Hepatocyte (in vitro differentiated cells): ENCODE measurements around the gene SH3RF3. TPM values are rescaled to one million over a fixed set of nuclear protein-coding genes. Genes with fewer than 3 reads are reported as not detected.

ENCODE experiments used
- DNase-seq: peaks from one replicate; pipeline ENCODE4 v3.0.0-alpha.2; 2016; ENCODE audit warnings: low spot score
- H2AFZ ChIP-seq: fragments of 200-600 bp; sonication (generic); 2 replicates; pipeline ENCODE4 v1.6.0; 2016; ENCODE audit warnings: antibody characterized with exemption, mild to moderate bottlenecking
- H3K27ac ChIP-seq: fragments of 200-600 bp; sonication (generic); 2 replicates; pipeline ENCODE4 v1.5.1; 2016; ENCODE audit warnings: mild to moderate bottlenecking
- H3K27me3 ChIP-seq: fragments of 200-600 bp; sonication (generic); 2 replicates; pipeline ENCODE4 v1.6.1; 2016
- H3K36me3 ChIP-seq: fragments of 200-600 bp; sonication (generic); replicated peaks from 2 replicates; pipeline ENCODE4 v1.5.1; 2016; ENCODE audit warnings: low read depth; ENCODE audit not compliant: insufficient read depth
- H3K4me1 ChIP-seq: fragments of 200-600 bp; sonication (generic); 2 replicates; pipeline ENCODE4 v1.5.1; 2016; ENCODE audit warnings: mild to moderate bottlenecking, moderate library complexity; ENCODE audit not compliant: insufficient read depth
- H3K4me2 ChIP-seq: fragments of 200-600 bp; sonication (generic); 2 replicates; pipeline ENCODE4 v1.6.0; 2016
- H3K4me3 ChIP-seq: fragments of 200-600 bp; sonication (generic); 2 replicates; pipeline ENCODE4 v1.5.1; 2016; ENCODE audit warnings: mild to moderate bottlenecking
- H3K79me2 ChIP-seq: fragments of 200-600 bp; sonication (generic); 2 replicates; pipeline ENCODE4 v1.6.0; 2017; ENCODE audit warnings: mild to moderate bottlenecking
- H3K9me2 ChIP-seq: fragments of 200-600 bp; sonication (generic); replicated peaks from 2 replicates; pipeline ENCODE4 v1.6.0; 2017; ENCODE audit warnings: mild to moderate bottlenecking; ENCODE audit not compliant: insufficient read depth
- H3K9me3 ChIP-seq: fragments of 200-600 bp; sonication (generic); 2 replicates; pipeline ENCODE4 v1.5.1; 2016; ENCODE audit warnings: low read depth, mild to moderate bottlenecking
- H4K20me1 ChIP-seq: fragments of 200-600 bp; sonication (generic); 2 replicates; pipeline ENCODE4 v1.6.0; 2016; ENCODE audit warnings: mild to moderate bottlenecking; ENCODE audit not compliant: insufficient read depth, poor library complexity, severe bottlenecking
- EZH2 ChIP-seq: fragments of 200-600 bp; sonication (generic); IDR thresholded peaks from 2 replicates; pipeline ENCODE4 v1.6.1; 2016; ENCODE audit warnings: antibody characterized with exemption, mild to moderate bottlenecking, borderline replicate concordance
- EZH2phosphoT487 ChIP-seq: fragments of 200-600 bp; sonication (generic); IDR thresholded peaks from one replicate; pipeline ENCODE4 v1.6.1; 2018; ENCODE audit warnings: antibody characterized with exemption, mild to moderate bottlenecking, low read depth, moderate library complexity; ENCODE audit not compliant: unreplicated experiment, severe bottlenecking
- whole genome bisulfite sequencing: methylation state at CpG from one replicate; pipeline ENCODE4 v1.1.6; 2016; ENCODE audit warnings: low lambda C conversion rate; ENCODE audit errors: missing lambda C conversion rate; 5-methylcytosine and 5-hydroxymethylcytosine counted together
- polyA plus RNA-seq: library from polyadenylated mRNA; unstranded; fragments of >200 nt; fragmentation: Nextera tagmentation; extraction: Ambion mirVana; gene quantifications from 2 replicates; pipeline ENCODE4 v1.2.1, GENCODE V29; 2016
- total RNA-seq: library from RNA; depleted of rRNA; stranded (reverse); fragments of >200 nt; gene quantifications from 2 replicates; pipeline ENCODE4 v1.2.3, GENCODE V29; 2014
- TF ChIP-seq, protein P1 (sequence below): fragments of 200-600 bp; sonication (generic); IDR thresholded peaks from 2 replicates; pipeline ENCODE4 v1.5.1; 2016; ENCODE audit warnings: antibody characterized with exemption, mild to moderate bottlenecking; ENCODE audit not compliant: poor library complexity

The SH3RF3 gene
- total and polyA plus RNA-seq, 2 experiments from 2014 or later, result 1.9 to 2.1 TPM

DNA sequence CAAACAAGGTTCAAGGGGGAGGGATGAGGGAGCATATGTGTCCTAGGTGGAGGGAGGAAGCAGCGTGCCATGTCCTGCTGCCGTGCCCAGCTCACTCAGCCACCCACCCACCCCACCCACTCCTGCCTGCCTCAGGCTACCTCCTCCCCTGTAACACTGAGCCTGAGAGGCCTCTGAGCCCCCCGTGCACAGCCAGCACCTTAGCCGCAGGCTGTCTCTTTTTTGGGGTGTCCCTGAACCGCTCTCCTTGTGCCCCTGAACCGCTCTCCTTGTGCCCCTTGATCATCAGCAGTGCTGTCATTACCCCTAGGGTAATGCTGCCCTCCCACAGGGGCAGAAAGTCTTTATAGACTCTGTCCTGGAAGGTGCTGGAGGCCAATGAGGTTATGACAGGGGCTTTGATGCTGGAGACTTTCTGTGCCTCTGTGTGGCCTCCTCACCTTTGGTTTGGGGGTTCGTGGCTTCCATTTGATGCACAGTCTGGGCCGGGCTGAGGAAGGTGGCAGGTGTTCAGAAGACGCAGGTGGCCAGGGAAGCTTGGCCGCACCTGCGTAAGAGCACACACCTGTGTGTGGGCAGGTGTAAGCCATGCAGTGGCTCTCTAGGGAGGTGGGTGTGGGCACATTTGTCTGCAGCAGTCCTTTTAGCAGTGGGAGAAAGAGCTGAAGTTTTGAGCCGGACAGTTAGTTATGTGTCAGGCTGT lies 344.8 kb downstream of the SH3RF3 start:
- Histone ChIP-seq H4K20me1 (no peaks in the 10 kb centered on the region), H3K79me2 (no peaks in the 10 kb centered on the region), H3K27me3 (no peaks in the 10 kb centered on the region), H3K4me2 (no peak overlapping the region), H3K27ac (no peak overlapping the region), H3K4me3 (no peak overlapping the region), H3K36me3 (no peaks in the 10 kb centered on the region), H3K9me2 (no peaks in the 10 kb centered on the region), H3K9me3 (no peaks in the 10 kb centered on the region), H2AFZ (no peak overlapping the region), H3K4me1 (peaks cover 14% of the 10 kb centered on the region)
- no peak for DNase-seq
- TF ChIP-seq, protein P1, sequence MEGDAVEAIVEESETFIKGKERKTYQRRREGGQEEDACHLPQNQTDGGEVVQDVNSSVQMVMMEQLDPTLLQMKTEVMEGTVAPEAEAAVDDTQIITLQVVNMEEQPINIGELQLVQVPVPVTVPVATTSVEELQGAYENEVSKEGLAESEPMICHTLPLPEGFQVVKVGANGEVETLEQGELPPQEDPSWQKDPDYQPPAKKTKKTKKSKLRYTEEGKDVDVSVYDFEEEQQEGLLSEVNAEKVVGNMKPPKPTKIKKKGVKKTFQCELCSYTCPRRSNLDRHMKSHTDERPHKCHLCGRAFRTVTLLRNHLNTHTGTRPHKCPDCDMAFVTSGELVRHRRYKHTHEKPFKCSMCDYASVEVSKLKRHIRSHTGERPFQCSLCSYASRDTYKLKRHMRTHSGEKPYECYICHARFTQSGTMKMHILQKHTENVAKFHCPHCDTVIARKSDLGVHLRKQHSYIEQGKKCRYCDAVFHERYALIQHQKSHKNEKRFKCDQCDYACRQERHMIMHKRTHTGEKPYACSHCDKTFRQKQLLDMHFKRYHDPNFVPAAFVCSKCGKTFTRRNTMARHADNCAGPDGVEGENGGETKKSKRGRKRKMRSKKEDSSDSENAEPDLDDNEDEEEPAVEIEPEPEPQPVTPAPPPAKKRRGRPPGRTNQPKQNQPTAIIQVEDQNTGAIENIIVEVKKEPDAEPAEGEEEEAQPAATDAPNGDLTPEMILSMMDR, result no peak
- no peak for TF ChIP-seq EZH2phosphoT487
- no peak for TF ChIP-seq EZH2
- WGBS, result 94% methylated on average over 11 of the region's 12 CpGs

DNA sequence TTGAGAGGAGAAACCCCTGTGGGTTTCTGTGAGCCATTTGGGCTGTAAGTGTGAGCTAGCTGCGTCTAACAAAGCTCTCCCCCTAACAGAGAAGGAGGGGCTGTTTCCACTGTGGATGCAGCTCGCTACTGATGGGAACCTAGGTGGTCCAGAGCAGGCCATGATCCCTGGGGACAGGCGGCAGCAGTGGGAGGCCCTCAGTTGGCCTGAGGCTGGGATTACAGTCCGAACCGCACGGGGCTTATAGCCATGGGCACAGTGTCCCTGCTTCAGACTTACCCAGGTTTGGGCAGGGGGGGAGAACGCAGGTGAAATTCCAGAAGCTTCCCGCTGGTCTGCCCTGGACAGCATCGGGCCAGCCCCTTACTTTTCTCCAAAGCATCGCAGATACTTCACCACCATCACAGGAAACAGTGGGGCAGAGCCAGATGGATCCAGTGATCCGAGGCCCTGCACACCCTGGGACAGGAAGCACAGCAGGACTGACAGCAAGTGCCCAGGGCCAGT lies 345.4 kb downstream of the SH3RF3 start:
- Histone ChIP-seq H4K20me1 (no peaks in the 10 kb centered on the region), H2AFZ (no peak overlapping the region), H3K4me3 (no peak overlapping the region), H3K27me3 (no peaks in the 10 kb centered on the region), H3K36me3 (no peaks in the 10 kb centered on the region), H3K27ac (no peak overlapping the region), H3K4me2 (no peak overlapping the region), H3K79me2 (no peaks in the 10 kb centered on the region), H3K9me2 (no peaks in the 10 kb centered on the region), H3K4me1 (peaks cover 14% of the 10 kb centered on the region), H3K9me3 (no peaks in the 10 kb centered on the region)
- DNase-seq, result no peak
- TF ChIP-seq EZH2 (no peak), EZH2phosphoT487 (no peak)
- TF ChIP-seq, protein P1, result no peak
- 81% methylated on average over 11 of the region's 11 CpGs for WGBS

DNA sequence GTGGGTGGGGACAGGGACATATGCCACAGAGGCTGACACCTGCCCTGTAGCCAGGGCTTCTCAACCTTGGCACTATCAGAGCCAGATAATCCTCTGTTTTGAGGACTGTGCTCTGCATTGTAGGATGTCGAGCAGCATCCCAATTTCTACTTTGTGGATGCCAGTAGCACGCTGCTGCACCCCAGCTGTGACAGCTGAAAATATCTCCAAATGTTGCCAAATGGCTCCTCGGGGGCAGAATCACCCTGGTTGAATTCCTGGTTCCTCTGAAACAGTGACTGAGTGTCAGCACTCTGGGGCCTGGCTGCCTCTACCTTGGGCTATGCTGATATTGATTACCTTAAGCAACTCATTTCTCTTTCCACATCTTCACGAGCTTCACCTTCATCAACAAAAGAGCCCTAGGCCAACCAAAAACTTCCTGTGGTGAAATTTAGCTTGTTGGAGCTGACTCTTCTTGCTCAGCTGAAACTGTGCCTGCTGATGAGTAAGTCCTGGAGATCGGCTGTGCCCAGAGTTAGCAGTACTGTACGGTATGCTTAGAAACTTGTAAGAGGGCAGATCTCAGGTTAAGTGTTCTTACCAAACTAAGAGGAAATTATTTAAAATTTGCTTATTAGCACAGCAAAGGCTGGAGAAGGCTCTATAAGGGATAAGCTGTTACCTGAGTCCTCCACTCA lies 346.7 kb downstream of the SH3RF3 start:
- Histone ChIP-seq H3K36me3 (no peaks in the 10 kb centered on the region), H3K27me3 (no peaks in the 10 kb centered on the region), H3K9me3 (no peaks in the 10 kb centered on the region), H2AFZ (no peak overlapping the region), H4K20me1 (no peaks in the 10 kb centered on the region), H3K27ac (no peak overlapping the region), H3K4me1 (peaks cover 8% of the 10 kb centered on the region), H3K4me3 (no peak overlapping the region), H3K9me2 (no peaks in the 10 kb centered on the region), H3K79me2 (no peaks in the 10 kb centered on the region), H3K4me2 (no peak overlapping the region)
- DNase-seq, result no peak
- TF ChIP-seq, protein P1, result no peak
- no peak for TF ChIP-seq EZH2phosphoT487
- no peak for TF ChIP-seq EZH2
- 85% methylated on average over 6 of the region's 6 CpGs for WGBS
